Heart left ventricle (tissue), 16 donors: ENCODE results near the gene USP6. TPM values are rescaled to one million over a fixed set of nuclear protein-coding genes. Genes with fewer than 3 reads are reported as not detected.

Source experiments
- ATAC-seq, 4 donors: fragments of 200-7000 bp; cut with Tn5 transposase; one replicate each; pipeline ENCODE4 v1.9.1; 2020 to 2022; ENCODE audit warnings: moderate library complexity in 4 of 4, mild to moderate bottlenecking in 3 of 4, moderate number of reproducible peaks in 1 of 4
- DNase-seq, 5 donors: peaks; one replicate each; pipeline ENCODE4 v3.0.0-alpha.2; 2020
- H3K27ac ChIP-seq, 12 donors: fragments of 200-600 bp; sonication (generic) in 4 of 12; one replicate each; pipeline versions ENCODE4 v1.5.0 to v1.8.0; 2016 to 2022; ENCODE audit warnings: mild to moderate bottlenecking in 2 of 12
- H3K27me3 ChIP-seq, 9 donors: fragments of 200-600 bp; sonication (generic) in 2 of 9; one replicate each; pipeline versions ENCODE4 v1.5.1 to v1.8.0; 2016 to 2022; ENCODE audit warnings: mild to moderate bottlenecking in 3 of 9
- H3K36me3 ChIP-seq, 9 donors: fragments of 200-600 bp; sonication (generic) in 2 of 9; one replicate each; pipeline versions ENCODE4 v1.5.0 to v1.8.0; 2018 to 2022; ENCODE audit warnings: mild to moderate bottlenecking in 2 of 9
- H3K4me1 ChIP-seq, 12 donors: fragments of 200-600 bp; sonication (generic) in 4 of 12; one replicate each; pipeline versions ENCODE4 v1.5.0 to v1.8.0; 2016 to 2022; ENCODE audit warnings: mild to moderate bottlenecking in 3 of 12
- H3K4me3 ChIP-seq, 12 donors: fragments of 200-600 bp; sonication (generic) in 4 of 12; one replicate each; pipeline versions ENCODE4 v1.5.0 to v1.8.0; 2017 to 2022; ENCODE audit warnings: mild to moderate bottlenecking in 9 of 12, moderate library complexity in 4 of 12
- H3K9me3 ChIP-seq, 12 donors: fragments of 200-600 bp; sonication (generic) in 4 of 12; one replicate each; pipeline versions ENCODE4 v1.5.0 to v1.8.0; 2016 to 2022; ENCODE audit warnings: mild to moderate bottlenecking in 1 of 12
- CTCF ChIP-seq, 12 donors: fragments of 200-600 bp; sonication (generic) in 4 of 12; IDR thresholded peaks; one replicate each; pipeline versions ENCODE4 v1.5.0 to v1.8.0; 2018 to 2022; ENCODE audit warnings: antibody characterized with exemption in 12 of 12, mild to moderate bottlenecking in 5 of 12
- POLR2A ChIP-seq, 2 donors: fragments of 450-650 bp; IDR thresholded peaks; one replicate each; pipeline ENCODE4 v1.6.1; 2017; ENCODE audit warnings: antibody characterized with exemption in 2 of 2, mild to moderate bottlenecking in 2 of 2, moderate library complexity in 2 of 2
- WGBS, 4 donors: extraction: QIAGEN DNeasy Blood & Tissue Kit in 2 of 4; methylation state at CpG; one replicate each; pipeline versions ENCODE4 v1.1.5 to v1.1.7; 2013 to 2018; 5-methylcytosine and 5-hydroxymethylcytosine counted together
- intact Hi-C, 10 donors: fragments of 100-400 bp; cut with DNase I; formaldehyde crosslinking; loops; one replicate each; pipeline versions ENCODE4 v1.11.1 to v1.14.2; 2022
- polyA plus RNA-seq, 2 donors: library from polyadenylated mRNA; stranded (reverse); fragments of 200-250 nt; gene quantifications; one replicate each; pipeline ENCODE4 v1.2.3, GENCODE V29; 2013
- total RNA-seq, 9 donors: library from RNA; depleted of rRNA in 2 of 9; stranded (reverse); fragments of >200 nt in 2 of 9; fragmentation: NEBNext Ultra II Directional in 3 of 9; extraction: Animal tissue kit (Norgen Biotek cat#: 25700) in 3 of 9; gene quantifications; one replicate each; pipeline versions ENCODE4 v1.1.0 to v1.2.4, GENCODE V29; 2016 to 2023
- donor health status: ischemic (EF 13 %, LVEDD 7.1; RV severe dilation, severe dysfunction).
- donor health status: healthy with polysubstance abuse.
- donor health status: DM: no; HTN: yes; CAD: no.
- donor health status: DM: no; HTN: no; CAD: no.
- donor health status: ischemic (EF 25% LVEDD 6.9; RV normal size, moderate dysfunction).
- donor health status: ischemic (EF 25% LVEDD 5.7; RV mildly dilated, moderate dysfunction).
- donor health status: healthy.
- donor health status: DM: yes; HTN: yes; CAD: no.
- donor health status: ischemic (EF 35%, LVEDD 5.7; RV mildly dilated, moderate dysfunction).
- donor health status: nonischemic (EF 11% LVEDD 7.7; RV severe dilation, severe dysfunction).
- donor health status: DM: yes; HTN: yes; CAD: no.
- donor health status: PGD.
- donor health status: ischemic (EF 29% LVEDD 5.4; RV normal size, mild dysfunction).
- donor health status: nonischemic (EF 23%, LVEDD 6.1; RV moderate dilation, normal function).

USP6 gene
- total and polyA plus RNA-seq, 11 donors, result 0.01 to 1.6 (median 0.07) TPM; not detected in 2

- Histone ChIP-seq H3K4me1 (no peaks in the 10 kb centered on the region), H3K36me3 (peaks cover 0 to 68% (median 11%) of the 10 kb centered on the region in 9 donors), H3K4me3 (no peak overlapping the region), H3K9me3 (peaks cover 16 to 98% (median 75%) of the 10 kb centered on the region in 12 donors), H3K27ac (no peak overlapping the region), H3K27me3 (no peaks in the 10 kb centered on the region)
- DNase-seq (no peak), ATAC-seq (no peak)
- TF ChIP-seq CTCF (IDR thresholded peaks at IDR 0.05) (no peak), POLR2A (IDR thresholded peaks at IDR 0.05) (no peak)
- WGBS, 4 donors, result 93 to 97% (median 96%) methylated on average over 12 of the region's 12 CpGs
- intact Hi-C loops, result no loop called here
These were observed 63.2 kb downstream of the USP6 start for GRCh38 chr17:5179003-5179402.

- 95 to 98% (median 96%) methylated on average over 10 of the region's 10 CpGs for WGBS, 4 donors
- no peak overlapping the region for H3K4me3 ChIP-seq
- peaks cover 0 to 62% (median 5%) of the 10 kb centered on the region in 9 donors for H3K36me3 ChIP-seq
These were observed 65.9 kb downstream of the USP6 start for GRCh38 chr17:5181509-5182305.

GRCh38 chr17:5182597-5183409, 67.0 kb downstream of the USP6 start:
- Histone ChIP-seq H3K9me3 (peaks cover 16 to 100% (median 90%) of the 10 kb centered on the region in 12 donors), H3K27me3 (no peaks in the 10 kb centered on the region), H3K36me3 (peaks cover 0 to 62% (median 6%) of the 10 kb centered on the region in 9 donors), H3K27ac (no peak overlapping the region), H3K4me1 (no peaks in the 10 kb centered on the region), H3K4me3 (no peak overlapping the region)
- 98 to 100% (median 98%) methylated on average over 6 of the region's 6 CpGs for WGBS, 4 donors
- no peak for ATAC-seq
- intact Hi-C loops, result no loop called here
- DNase-seq, result no peak
- TF ChIP-seq POLR2A (IDR thresholded peaks at IDR 0.05) (no peak), CTCF (IDR thresholded peaks at IDR 0.05) (no peak)

More at GRCh38 chr17:5181509-5182305, 65.9 kb downstream of the USP6 start:
- ATAC-seq, result no peak
- DNase-seq, result no peak
- TF ChIP-seq CTCF (IDR thresholded peaks at IDR 0.05), result no peak
- no peak for TF ChIP-seq POLR2A (IDR thresholded peaks at IDR 0.05)
- H3K9me3 ChIP-seq, result peaks cover 16 to 100% (median 92%) of the 10 kb centered on the region in 12 donors
- intact Hi-C loops, result no loop called here
- no peak overlapping the region for H3K27ac ChIP-seq
- no peaks in the 10 kb centered on the region for H3K4me1 ChIP-seq
- H3K27me3 ChIP-seq, result no peaks in the 10 kb centered on the region

- Histone ChIP-seq H3K27ac (no peak overlapping the region), H3K4me1 (no peaks in the 10 kb centered on the region), H3K27me3 (no peaks in the 10 kb centered on the region), H3K4me3 (no peak overlapping the region), H3K9me3 (peaks cover 16 to 100% (median 88%) of the 10 kb centered on the region in 12 donors), H3K36me3 (peaks cover 0 to 65% (median 6%) of the 10 kb centered on the region in 9 donors)
- DNase-seq (no peak), ATAC-seq (no peak)
- no peak for TF ChIP-seq CTCF (IDR thresholded peaks at IDR 0.05)
- no peak for TF ChIP-seq POLR2A (IDR thresholded peaks at IDR 0.05)
- intact Hi-C loops, result no loop called here
These were observed 67.6 kb downstream of the USP6 start for GRCh38 chr17:5183410-5183793.
